CD4-positive, alpha-beta T cell treated with Interleukin-4 for 1 hour (primary cell): ENCODE measurements around the gene PNLIPRP3.

Experiments
- DNase-seq, 2 donors: peaks; one replicate each; pipeline ENCODE4 v3.0.0-alpha.2; 2020 to 2022

PNLIPRP3 gene

DNA sequence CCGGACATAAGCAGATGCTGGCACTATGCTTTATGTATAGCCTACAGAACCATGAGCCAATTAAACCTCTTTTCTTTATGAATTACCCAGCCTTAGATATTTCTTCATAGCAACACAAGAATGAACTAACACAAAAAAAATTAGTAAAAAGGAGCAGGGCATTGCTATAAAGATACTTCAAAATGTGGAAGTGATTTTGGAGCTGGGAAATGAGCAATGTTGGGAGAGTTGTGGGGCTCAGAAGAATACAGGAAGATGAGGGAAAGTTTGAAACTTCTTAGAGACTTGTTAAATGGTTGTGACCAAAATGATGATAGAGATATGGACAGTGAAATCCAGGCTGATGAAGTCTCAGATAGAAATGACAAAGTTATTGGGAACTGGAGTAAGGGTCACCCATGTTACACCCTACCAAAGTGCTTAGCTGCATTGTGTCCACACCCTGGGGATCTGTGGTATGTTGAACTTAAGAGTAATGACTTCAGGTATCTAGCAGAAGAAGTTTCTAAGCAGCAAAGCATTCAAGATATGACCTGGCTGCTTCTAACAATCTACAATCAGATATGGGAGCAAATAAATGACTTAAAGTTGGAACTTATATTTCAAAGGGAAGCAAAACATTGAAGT is 24.2 kb downstream of the PNLIPRP3 start:
- no peak for DNase-seq

DNA sequence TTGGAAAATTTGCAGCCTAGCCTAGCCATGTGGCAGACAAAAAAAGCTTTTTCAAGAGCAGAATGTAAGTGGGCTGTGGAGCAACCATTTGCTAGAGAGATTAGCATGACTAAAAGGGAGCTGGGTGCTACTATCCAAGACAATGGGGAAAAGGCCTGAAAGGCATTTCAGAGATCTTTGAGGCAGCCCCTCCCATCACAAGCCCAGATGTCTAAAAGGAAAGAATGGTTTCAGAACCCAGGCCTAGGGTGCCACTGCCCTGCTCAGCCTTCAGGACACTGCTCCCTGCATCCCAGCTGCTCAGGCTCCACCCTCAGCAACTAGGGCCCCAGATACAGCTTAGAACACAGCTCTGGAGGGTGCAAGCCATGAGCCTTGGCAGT is 24.7 kb downstream of the PNLIPRP3 start:
- no peak for DNase-seq

DNA sequence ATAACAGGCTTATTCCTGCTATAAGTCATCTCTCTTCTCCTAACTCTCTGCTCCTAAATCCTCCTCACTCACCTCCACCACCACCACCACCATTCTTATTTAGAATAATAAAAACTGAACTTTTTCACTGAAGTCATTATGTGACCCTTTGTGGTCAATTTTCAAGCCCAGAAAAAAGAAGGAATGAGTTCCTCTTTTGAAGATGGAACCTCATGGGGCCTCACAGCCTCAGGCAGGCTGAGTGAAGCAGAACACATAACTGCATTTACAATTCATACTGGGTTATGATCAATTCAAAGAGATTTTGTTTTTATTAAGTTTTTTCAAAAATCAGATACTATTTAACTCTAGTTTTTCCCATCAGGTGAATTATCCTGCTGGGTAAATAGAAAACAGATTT is 29.8 kb downstream of the PNLIPRP3 start:
- no peak for DNase-seq

DNA sequence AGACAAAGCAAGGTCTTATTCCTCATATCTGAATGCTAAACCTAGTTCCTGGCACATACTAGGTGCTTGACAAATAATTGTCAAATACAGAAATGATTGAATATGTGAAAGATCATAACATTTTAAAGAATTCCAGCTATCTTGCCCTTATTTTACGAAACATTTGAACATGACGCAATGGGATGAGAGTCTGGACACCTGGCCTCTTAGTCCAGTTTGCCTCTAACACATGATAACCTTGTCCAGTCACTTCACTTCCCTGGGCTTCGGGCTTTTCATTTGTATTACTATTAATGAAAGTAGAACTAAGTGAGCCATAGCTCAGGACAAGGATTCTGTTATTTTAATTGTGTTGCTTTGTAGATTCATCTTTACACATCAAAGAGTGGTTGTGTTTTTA is 32.6 kb downstream of the PNLIPRP3 start:
- DNase-seq = no peak

DNA sequence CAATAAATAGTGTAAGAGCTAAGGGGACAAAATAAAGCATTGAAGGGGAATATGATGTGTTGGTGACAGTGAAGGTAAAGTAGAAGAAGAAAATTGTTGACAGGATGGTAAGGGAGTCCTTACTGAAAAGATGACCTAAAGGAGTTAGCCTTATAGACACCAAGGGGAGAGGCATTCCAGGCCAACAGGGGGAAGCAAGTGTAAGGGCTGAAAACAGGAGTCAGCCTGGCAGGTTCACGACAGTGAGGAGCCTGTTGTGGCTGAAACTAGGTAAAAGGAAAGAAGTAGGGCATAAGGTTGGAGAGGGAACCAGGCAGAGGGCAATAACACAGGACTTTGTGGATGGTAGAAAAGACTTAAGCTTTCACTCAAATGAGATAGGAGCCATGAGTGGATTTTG is 34.0 kb downstream of the PNLIPRP3 start:
- DNase-seq = no peak

DNA sequence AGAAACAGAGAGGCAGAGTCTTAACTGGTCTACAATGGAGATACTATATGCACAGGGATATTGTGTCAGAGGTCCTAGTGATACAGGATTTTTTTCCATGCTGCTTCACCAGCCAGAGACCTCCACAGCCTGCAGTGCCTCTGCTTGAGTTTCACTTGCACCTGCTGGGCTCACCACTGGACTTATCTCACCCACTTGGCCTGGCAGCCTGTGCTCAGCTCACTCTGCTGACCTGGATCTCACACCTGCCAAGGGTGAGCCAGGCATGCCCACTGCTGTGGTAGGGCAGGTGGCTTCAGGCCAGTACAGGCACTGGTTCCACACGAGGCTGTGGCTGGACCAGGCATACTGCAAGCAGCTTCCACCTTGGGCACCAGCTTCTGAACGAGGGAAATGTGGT is 36.6 kb downstream of the PNLIPRP3 start:
- no peak for DNase-seq

DNA sequence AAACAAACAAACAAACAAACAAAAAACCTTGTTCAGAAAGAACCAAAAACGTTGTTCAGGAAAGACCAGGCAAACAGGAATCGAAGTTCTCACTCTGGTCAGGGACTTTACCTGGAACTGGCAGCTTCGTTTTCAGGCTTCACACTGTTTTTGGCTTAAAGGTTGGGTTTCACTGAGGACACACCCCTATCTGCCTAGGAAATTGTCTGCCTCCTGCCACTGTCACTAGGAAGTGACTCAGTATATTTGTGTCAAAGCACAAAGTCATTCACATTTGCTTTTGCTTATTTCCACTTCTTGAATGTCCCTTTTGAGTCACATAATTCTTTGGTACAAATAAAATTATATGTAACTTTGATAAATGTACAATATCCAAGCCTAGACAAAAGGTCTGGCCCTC is 37.9 kb downstream of the PNLIPRP3 start:
- peak in 1 of 2 donors; percentile 30 for DNase-seq

DNA sequence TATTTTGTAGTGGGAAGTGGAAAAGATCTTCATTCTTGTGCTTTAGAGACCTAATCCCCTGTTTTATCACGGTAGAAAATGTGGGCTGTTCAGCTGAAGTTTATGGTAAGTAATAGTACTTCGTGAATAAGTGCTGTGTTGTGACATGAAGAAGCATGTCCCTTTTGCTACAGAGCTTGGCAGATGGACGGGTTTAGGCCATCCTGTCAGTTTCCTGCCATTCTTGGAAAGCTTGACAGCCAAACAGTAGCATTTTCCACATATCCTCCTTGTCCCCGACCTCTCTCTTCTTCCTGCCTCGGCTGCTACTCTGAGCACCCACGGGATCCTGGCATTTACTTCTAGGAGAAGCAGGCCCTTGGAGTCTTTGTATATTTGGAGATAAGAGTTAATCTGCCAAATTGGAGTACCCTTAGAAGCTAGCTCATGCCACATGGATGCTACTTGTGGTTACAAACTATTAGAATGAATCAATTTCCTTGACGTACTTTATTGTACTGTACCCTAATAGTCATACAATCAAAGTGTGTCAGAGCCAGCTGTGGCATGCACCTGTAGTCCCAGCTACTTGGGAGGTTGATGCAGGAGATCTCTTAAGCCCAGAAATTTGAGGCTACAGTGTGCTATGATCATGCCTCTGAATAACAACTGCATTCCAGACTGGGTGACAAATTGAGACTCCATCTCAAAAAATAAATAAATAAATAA is 39.2 kb downstream of the PNLIPRP3 start:
- DNase-seq = no peak

DNA sequence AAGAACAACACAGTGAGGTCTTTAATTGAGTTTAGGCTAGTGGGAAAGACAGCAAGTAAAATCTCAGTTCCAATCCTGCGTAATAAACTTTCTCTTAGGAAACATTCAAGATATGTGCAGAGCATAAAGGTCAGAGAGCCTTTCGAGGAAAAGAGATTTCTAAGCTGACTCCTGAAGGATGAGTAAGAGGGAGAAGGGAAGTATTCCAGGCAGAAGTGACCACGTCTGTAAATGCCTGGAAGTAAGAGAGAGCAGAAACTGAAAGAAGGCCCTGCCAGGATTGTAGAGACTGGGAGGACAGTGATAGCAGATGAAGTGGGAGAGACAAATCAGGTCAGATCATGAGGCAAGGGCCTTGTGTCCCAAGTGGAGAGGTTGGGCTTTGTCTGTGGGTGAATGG is 41.8 kb downstream of the PNLIPRP3 start:
- DNase-seq = no peak

DNA sequence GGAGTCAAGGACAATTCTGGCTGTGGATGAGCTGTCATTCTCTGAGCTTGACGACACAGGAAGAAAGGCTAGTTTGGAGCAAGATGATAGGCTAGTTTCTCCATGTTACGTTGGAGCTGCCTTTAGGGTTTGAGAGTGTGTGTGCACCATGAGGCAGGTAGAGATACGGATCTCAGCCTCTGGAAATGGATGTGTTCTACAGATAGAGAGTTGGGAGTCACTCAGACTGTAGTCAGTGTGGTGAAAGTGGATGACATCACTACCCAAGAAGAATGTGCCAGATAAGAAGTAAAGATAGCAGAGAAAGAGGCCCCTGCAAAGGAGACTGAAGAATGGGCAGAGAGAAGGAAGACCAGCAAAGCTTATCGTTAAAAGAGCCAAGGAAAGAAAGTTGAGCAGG is 42.4 kb downstream of the PNLIPRP3 start:
- no peak for DNase-seq

DNA sequence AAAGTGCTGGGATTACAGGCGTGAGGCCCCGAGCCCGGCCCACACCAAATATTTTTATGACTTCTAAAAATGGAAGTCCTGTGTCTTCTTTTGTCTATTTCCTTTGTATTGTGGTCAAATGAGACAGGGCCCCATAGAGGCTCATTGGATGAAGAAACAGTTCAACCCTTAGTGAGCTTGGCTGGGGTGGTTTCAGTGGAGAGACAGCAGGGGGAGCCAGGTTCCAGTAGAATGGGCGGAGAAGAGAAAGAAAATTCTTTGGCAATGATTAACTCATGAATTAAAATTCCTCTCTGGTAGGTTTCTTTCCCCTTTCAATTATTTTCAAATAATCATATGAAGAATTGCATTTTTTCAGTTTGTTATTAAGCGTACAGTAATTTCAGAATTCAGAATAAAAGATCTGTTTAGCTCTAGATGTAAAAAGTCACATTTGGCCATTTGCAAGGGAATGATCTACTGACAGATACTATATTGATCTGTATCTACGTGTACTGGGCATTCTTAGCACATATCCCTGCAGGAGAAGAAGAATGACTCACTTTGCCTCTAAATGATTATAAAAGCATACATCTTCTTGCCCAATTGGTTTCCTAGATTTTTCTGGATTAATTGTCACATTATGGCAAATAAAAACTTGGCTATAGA is 43.2 kb downstream of the PNLIPRP3 start:
- no peak for DNase-seq

DNA sequence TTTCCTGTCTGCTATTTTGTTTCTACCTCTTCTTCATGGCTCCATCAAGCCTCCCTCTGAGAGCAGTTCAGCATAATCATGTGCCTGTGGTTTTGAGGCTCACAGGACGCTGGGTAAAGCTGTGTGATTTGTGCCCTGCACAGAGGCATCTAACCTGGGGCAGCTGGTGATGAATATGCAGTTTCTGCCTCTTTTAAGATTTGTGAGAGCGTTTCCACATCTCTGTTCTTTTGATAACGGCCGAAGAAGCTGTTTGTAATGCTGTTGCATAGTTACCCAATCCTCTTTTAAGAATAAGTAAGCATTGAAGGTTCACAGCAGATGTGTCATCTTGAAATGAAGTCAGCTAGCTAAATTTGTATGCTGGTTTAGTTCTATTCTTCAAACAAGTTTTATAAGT is 45.2 kb downstream of the PNLIPRP3 start:
- no peak for DNase-seq

DNA sequence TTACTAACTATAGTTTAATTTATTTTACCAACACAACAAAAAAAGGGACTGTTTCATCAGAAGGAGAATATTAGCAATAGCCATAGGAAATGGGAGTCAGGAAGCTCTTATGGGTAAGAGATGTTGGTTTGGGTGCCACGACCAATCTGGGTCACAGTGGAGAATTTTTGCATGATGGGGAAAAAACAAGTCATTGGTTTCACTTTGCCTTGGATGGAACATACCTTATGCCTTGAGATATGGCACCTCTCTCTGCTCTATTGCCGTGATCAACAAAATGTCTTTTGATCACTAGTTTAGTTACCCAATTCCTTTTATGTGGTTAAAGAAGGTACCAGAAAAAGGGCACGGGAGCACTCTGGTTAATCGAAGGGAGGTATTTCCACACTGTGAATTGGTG is 48.2 kb downstream of the PNLIPRP3 start:
- DNase-seq = no peak

DNA sequence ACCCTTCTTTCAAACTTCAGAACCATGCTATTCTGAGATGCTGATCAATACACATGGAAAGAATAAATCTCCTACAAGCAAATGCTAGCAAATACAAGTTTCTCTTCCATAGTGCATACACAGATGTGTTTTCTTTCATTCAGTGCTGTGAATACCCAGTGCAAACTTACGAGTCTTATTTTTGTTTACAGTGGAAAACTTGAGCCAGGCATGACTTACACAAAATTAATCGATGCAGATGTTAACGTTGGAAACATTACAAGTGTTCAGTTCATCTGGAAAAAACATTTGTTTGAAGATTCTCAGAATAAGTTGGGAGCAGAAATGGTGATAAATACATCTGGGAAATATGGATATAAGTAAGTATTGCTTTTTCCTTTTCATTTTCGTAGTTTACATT is 48.8 kb downstream of the PNLIPRP3 start:
- no peak for DNase-seq

DNA sequence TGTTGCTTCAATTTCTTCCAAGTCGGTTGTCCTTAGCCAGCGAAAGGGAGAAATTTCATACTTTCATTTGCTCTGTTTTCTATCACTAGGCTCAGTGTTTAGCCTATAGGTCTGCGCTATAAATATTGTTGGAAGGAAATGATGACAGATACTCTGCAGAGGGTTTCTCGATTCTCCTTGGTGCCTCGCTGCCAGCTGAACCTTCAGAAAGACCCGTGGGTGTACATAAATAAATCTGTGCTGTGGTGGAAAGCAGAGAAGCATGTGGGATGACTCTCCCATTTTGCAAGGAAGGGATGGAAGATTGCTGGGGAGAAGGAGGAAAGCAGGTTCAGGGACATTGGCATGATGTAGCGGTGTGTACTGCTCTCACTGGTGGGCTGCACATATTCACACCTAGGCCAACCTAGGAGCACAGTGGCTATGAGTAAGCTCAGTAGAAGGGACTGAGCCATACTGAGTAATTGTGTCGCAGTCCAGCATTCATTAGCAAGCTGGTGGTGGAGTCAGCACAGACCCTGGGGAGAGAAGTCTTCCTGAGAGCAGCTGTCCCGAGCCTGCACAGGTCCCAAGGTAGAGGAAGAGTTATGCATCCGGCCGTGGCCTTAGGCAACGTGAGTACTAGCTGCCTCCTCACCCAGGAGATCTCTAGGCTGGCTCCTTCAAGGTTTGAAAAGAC is 50.5 kb downstream of the PNLIPRP3 start:
- no peak for DNase-seq

DNA sequence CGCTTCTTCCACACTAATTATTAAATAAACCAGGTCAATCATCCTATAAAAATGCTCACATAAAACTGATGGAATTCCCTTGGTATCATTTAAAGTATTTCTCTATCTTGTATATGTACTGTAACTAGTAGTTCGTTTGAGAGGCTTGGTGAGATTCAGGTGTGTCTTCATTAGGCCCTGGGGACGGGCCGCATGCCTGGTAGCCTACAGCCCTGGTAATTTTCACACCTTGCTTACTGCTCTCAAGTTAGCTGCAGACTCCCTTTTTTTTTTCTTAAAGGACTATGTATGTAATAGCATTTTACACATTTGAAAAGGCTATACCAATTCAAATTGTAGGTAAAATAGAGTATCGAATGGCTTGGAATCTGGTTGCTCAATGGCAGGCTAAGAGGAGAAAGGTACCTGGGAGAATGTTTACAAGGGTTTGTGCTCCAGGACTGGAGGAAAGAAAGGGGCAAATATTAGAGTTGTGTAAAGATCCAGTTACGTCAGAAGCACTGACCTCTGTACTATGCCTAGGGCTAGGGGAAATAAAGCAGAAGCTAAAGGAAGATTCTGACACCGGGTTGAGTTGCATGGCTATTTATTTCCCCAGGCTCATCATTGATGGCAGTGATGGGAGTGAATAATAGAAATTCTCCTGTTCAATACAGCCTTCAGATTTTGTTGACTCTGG is 59.3 kb downstream of the PNLIPRP3 start:
- no peak for DNase-seq

DNA sequence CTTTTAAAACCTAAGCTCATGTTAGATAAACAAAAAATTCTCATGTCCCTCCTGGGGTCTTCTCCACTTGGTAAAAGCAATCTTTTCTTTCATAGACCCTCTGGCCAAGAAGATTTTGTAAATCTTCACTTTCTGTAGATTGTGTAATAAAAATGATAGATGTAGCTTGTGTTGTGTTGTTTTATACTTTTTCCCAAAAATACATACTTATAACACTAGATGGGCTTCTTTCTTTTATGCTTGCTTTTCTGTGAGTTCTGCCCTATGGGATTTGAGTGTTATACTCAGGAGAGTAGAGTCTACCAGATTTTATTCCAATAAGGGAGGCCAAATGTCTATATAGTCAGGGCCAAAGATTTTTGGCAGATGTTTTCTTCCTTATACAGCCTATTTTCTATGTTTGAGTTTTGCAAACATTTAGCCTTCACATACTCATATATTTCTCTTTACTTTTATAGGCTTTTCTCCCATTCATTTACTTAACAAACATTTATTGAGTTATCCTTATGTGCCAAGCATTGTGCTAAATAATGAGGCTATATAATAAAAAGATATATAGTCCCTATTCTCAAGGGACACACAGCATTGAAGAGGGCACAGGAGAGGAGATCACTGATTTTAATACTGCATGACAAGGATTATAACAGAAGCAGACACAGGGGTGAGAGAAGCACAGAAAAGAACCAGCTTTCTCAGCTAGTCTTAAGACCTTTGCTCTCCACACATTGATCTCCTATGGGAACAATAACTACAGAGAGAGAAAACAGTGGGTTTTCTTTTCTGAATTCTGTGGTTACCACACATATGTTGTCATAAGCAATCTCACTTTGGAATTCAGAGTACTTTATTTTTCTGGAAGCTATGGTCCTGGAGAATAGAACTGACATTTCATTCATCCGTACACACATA is 60.1 kb downstream of the PNLIPRP3 start:
- DNase-seq = no peak

DNA sequence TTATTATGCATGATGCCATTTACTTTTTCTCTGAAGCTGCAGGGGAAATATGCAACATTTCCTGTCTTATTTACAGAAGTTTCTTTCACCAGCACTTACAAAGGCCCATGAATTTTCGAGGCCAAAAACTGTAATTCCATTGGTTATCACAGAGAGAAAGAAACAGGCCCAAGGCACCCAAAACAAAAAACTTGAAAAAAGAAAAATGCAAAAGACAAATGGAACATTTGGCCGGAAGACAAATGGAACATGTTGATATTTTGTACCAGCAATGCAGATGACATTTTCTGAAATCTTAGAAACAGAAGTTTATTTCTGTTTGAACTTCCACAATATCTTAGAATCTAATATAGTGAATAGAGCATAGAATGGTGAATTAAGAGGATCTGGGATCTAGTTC is 61.8 kb downstream of the PNLIPRP3 start:
- no peak for DNase-seq

DNA sequence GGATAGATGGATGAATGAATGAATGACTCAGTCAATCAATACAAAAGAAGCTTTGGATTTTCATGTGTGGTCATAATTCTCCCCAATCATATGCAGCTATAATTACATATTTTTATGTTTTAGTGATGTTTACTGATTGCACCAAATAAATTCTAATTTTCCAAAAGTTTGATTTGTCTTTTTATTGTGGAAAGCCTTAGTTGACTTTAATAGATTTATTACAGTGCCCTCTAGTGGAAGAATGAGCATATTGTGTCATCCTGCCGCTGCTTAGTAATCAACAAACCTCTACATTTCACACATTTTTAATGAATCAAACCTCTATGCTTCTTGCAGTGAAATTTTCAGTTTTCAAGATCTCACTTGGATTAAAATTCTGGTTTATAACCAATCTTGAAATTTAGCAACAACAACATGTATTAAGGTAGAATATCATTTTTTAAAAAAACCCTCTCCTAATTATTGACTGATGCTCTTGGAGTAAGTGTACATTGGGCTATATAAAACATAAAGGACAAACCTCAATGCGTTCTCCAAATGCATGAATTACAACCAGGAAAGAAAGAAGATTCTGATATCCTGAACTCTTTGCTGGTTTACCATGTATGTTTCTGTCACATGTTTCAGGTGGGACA is 62.5 kb downstream of the PNLIPRP3 start:
- peak in 1 of 2 donors; percentile 16 for DNase-seq

DNA sequence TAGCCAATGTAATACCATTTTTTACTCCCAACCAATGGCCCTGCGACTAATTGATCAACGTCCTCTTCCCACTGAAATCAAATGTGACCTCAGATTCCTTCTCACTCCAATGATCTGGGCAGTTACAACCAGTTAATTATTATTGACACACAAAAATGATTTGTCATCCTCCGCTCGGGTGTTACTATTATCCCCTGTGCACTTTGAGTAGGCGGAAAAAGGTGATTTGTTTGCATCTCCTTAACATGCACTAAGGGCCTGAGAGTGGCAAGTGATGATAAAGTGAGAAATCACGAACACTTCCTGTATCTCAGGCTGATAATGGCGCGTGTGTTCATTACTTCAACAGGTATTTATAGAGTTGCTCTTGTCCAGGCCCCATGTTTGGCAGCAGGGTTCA is 77.1 kb downstream of the PNLIPRP3 start:
- no peak for DNase-seq

DNA sequence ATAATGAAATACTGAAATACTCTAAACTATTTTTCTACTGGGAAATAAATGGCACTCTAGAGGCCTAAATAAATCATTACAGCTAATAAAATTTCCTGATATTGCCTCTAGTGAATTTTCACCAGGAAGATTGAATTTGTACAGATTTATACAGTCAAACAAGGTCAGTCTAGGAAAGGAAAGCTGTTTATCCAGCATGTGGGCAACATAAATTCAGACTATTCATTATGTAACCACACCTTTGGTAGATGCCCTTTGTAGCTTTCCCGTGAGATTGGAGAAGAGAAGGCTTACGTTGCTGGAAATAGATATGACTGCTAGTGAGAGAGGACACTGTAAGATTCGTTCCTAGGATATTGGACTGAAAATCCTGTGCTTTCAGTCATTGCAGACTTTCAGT is 82.9 kb downstream of the PNLIPRP3 start:
- no peak for DNase-seq

DNA sequence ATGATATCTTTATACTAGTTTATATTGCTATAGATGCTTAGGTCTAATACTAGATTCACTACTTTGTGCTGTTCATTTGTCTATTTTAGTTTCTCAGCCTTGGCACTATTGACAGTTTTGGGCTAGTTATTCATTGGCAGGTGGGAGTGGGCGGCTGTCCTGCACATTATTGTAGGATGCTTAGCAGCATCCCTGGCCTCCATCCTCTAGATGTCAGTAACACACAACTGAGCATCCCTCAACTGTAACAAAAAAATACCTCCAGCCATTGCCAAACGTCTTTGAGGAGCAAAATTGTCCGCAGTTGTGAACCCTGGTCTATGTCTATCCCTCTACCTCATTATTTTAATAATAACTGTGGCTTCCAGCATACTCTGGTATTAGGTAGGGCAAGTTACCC is 83.7 kb downstream of the PNLIPRP3 start:
- DNase-seq = no peak
